NCI-H1105 treated with DMSO at 0.1 percent for 48 hours (cell line): ENCODE measurements around the gene ABCA1.

Experiments used
- DNase-seq: peaks from one replicate; lab custom pipeline; 2025; lab: John Stamatoyannopoulos, UW

The ABCA1 gene

DNA sequence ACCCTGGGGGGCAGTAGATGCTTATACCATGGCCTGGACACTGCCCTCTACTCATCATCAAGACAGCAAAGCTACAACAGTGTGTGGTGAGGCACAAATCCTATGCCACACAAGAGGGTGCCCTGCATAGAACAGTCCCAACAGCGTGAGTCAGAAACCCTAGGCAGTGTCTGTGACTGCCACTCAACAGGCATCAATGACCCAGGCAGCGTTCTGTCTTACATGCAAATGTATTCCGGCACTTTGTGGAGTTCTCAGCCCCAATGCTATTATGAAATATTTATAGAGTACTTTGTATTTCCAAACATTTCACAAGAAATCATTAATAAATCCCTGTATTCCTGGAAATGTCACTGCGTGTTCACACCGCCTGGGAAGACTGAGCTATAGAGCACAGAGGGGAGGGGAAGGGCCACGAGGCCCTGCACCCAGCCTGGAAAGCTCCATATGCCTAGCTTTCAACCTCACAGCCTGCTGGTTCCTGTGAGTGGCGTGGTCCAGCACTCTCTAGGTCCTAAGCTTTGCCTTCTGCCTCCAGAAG is 86.3 kb downstream of the ABCA1 start:
- DNase-seq, result no peak

GRCh38 chr9:104838958-104839357 is 89.0 kb downstream of the ABCA1 start:
- no peak for DNase-seq

DNA sequence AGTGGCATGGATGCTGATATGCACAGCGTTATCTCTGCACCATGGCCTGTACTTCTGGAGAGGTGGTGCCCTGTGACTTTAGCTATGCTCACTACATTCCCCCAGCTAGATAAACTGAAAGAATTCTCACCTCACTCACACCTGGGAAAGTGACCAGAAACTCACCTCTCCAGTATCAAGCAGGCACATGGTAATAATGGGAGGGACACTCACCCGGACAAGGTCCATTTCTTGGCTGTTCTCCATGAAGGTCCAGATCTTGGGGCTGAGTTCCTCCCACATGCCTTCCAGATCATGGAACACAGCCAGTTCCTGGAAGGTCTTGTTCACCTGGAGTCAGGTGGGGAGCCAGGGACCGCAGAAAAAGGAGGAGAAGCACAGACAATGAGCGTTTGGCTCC is 91.2 kb downstream of the ABCA1 start:
- DNase-seq, result no peak

GRCh38 chr9:104836235-104836634 is 91.7 kb downstream of the ABCA1 start:
- peak; percentile 91 for DNase-seq

DNA sequence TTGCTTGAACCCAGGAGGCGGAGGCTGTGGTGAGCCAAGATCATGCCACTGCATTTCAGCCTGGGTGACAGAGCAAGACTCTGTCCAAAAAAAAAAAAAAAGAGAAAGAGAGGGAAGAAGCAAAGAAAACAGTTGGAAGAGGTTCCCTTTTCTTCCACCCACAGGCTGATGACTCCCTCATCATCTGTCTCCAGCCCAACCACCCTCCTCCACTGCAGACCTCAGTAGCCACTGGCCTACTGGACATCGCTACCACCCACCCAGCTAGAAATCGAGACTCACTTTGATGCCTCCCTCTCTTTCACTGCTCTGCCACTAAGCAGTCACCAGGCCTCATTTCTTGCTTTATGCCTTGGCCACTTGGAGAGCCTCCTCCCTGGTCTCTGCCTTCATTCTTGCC is 92.8 kb downstream of the ABCA1 start:
- no peak for DNase-seq

DNA sequence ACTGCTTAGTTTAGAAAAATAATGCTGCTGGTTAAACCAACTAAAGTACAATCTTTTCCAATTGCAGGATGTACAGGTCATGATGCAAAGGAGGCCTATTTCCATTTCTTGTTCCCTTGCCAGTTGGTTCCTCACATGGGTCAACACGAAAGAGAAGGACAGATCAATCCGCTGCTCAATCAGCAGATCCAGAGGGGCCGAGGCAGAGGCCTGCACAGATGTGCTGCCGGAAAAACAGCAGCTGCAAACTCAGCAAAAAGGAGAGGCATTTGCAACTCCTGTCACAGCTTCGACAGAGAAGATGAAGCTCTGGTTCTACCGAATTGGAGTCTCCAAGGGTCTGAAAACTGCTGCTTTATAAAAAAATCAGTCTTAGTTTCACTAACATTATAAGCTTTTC is 94.3 kb downstream of the ABCA1 start:
- DNase-seq, result no peak

DNA sequence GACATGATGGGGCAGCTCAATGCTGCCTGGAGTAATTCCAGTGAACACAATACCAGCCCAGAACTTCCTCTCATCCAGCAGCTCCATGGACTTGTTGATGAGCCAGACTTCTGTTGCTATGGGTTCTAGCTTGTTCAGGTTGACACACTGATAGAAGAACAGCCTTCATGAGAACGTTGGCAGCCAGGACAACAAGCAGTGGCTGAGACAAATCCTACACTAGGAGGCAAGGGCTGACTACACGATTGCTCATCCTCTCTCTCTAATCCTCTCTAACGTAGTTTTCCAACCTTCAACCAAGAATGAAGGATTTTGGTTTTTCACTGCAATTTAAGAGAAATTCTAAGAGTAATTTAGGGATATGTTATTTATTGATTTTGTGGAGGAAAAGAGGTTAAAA is 96.3 kb downstream of the ABCA1 start:
- no peak for DNase-seq

- no peak for DNase-seq
Observed at GRCh38 chr9:104826911-104827310, 101.0 kb downstream of the ABCA1 start.

DNA sequence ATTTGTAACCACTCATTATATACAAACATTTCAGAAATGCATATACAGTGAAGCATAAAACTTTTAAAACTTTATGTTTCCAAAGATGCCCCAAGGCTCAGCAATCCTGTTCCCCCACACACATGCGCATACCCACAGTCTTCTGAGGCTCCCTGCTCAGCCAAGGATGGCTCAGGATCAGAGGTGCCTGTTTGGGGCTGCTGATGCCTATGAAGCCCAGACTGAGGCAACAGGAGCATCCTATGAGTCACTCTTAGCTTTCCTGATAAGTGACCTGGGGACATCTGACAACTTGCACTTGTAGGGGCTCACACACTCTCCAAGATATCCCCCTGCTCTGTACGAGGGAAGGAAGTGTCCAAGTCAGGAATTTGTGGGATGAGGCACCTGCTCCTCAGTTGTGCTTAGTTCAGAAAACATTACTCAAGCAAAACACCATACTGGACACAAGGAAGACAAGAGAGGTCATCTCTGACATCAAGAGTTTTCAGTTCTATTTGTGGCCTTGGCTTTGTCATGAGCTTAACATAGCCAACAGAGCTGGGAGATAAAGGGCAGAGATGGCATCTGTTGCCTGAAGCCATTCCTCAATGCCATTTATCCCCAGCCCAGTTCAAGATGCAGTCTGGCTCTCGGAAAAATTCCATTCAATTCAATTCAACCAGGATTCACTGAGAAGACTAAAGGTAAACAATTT is 101.7 kb downstream of the ABCA1 start:
- DNase-seq, result no peak

DNA sequence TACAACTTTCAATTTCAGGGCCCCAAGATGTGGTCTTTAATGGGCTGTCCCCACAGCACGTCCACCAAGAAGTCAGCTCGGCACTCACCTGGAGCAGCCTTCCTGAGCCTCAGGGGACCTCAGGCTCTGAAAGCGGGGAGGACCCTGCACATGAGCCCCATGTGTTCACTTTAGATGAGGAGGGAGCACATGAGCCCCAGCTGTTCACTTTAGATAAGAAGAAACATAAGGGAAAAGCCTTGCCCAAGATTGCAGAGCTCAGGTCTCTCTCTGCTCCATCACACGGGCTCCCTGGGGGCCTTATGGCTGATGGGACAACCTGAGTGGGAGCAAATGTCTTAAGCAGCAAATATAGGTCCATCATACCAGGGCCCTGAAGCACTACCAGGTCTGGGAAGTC is 107.6 kb downstream of the ABCA1 start:
- DNase-seq, result no peak

GRCh38 chr9:104819033-104819432 is 108.9 kb downstream of the ABCA1 start:
- no peak for DNase-seq

DNA sequence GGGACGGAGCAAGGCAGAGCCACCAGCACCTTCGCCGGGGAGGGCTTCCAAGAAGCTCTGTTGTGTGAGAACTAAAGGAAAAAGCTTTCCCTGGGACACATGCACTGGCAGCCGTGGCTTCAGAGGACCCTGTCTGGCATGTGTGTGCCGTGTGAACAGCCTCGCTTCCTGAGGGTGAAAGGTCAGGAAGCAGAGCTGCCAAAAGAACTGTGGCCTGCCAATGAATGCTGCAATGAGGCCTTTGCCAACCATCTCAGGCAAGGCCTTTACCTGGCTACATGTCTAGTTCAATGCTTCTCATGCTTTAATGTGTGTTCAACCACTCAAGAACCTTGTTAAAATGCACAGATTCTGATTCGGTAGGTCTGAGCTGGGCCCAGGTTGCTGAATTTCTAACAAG is 110.5 kb downstream of the ABCA1 start:
- DNase-seq, result no peak

- DNase-seq, result no peak
Observed at GRCh38 chr9:104815851-104816565, 111.9 kb downstream of the ABCA1 start.

- peak; percentile 56 for DNase-seq
Observed at GRCh38 chr9:104810421-104811339, 117.3 kb downstream of the ABCA1 start.

- DNase-seq, result peak; percentile 65
Observed at GRCh38 chr9:104808035-104808614, 119.8 kb downstream of the ABCA1 start.

DNA sequence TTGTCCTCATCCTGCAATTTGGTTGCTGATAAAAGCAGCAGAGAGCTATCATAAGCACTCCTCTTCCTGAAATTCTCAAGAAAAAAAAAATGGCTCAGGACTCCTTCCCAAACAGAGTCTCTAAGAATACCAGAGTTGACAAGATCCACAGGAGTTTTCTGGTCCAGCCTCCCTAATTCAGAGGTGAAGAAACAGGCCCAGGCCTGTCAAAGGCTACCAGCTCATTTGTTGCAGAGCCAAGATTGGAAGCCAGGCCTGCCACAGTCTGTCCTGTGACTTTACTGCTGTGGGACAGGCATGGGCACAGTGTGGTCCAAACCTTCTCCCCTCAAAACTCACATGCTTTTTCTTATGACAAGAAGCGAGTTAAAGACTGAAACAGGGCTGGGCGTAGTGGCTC is 122.5 kb downstream of the ABCA1 start:
- no peak for DNase-seq

DNA sequence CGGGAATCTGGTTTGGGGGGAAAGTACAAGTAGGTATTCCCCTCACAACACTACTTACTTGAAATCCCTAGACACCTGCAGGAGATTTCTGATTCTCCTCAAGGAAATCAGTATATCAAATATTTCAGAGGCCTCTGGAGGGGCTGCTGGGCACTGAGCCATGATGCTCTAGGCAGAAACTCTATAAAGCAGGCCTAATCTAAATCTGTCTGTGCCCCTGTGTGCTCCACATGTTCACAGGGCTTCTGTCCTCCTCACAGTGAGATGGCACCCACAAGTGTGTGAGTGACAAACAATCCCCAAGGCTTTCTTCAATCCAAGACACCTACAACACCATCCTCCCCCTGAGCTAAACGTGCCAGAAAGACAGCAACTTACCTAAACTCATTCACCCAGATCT is 125.0 kb downstream of the ABCA1 start:
- DNase-seq, result no peak

- no peak for DNase-seq
Observed at GRCh38 chr9:104802110-104802509, 125.8 kb downstream of the ABCA1 start.

DNA sequence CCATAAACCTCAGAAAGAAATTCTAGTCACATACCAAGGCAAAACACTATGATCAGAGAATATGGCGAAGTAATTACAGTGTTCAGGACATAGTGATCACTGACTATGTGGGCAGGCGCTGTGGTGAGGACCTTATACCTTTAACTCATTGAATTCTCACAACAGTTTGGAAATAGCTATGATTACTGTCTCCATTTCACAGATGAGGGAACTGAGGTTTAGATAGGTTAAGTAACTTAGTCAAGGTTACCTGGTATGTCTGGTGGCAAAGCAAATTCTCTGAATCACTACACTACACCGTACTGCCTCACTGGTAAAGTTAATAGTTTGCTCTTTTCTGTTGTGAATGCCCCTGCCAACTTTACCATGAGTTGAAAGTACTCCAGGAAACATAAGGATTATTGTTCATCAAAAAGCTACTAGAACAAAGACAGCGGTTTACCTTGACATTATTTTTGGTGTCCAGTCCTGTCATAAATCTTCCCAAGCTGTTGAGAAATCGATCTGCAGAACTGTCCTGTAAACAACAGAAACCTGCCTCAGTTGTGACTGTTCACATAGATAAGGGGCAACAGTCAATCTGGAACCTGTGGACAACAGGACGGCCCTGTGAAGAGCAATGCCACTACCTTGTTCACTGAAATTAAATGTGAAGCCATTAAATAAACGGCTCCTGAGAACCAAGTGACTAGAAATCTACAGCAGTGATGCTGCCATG is 127.7 kb downstream of the ABCA1 start:
- no peak for DNase-seq

- no peak for DNase-seq
Observed at GRCh38 chr9:104798209-104798995, 129.6 kb downstream of the ABCA1 start.

- DNase-seq, result no peak
Observed at GRCh38 chr9:104795857-104796256, 132.1 kb downstream of the ABCA1 start.
